OCI-LY1 (cell line): Measurements from ENCODE around the gene GCN1.

ENCODE experiments used
- H2AFZ ChIP-seq: fragments of 200-600 bp; sonication (generic), shearing (Covaris generic); 2 replicates; pipeline ENCODE4 v1.6.0; 2014; ENCODE audit warnings: antibody characterized with exemption, mild to moderate bottlenecking, low read length
- H3F3A ChIP-seq: fragments of 200-600 bp; sonication (generic), shearing (Covaris generic); 2 replicates; pipeline ENCODE4 v1.6.0; 2014; ENCODE audit warnings: mild to moderate bottlenecking, antibody characterized with exemption, low read length, moderate library complexity; ENCODE audit not compliant: insufficient read depth
- H3K27ac ChIP-seq: fragments of 200-600 bp; sonication (generic); 2 replicates; pipeline ENCODE4 v1.5.1; 2014; ENCODE audit warnings: low read length, mixed run types, mild to moderate bottlenecking, low read depth; ENCODE audit not compliant: poor library complexity, severe bottlenecking
- H3K27me3 ChIP-seq: fragments of 200-600 bp; sonication (generic); 2 replicates; pipeline ENCODE4 v1.6.0; 2014; ENCODE audit warnings: antibody characterized with exemption, mild to moderate bottlenecking, low read length, moderate library complexity; ENCODE audit not compliant: insufficient read depth
- H3K36me3 ChIP-seq: fragments of 200-600 bp; sonication (generic); 2 replicates; pipeline ENCODE4 v1.6.1; 2014; ENCODE audit warnings: mild to moderate bottlenecking, antibody characterized with exemption, low read length, moderate library complexity, mixed read lengths; ENCODE audit not compliant: insufficient read depth
- H3K4me1 ChIP-seq: fragments of 200-600 bp; sonication (generic); 2 replicates; pipeline ENCODE4 v1.5.1; 2014; ENCODE audit warnings: mild to moderate bottlenecking, low read length, moderate library complexity; ENCODE audit not compliant: insufficient read depth, severe bottlenecking
- H3K4me2 ChIP-seq: fragments of 200-600 bp; sonication (generic), shearing (Covaris generic); 2 replicates; pipeline ENCODE4 v1.6.1; 2014; ENCODE audit warnings: low read length
- H3K4me3 ChIP-seq: fragments of 200-600 bp; sonication (generic); 2 replicates; pipeline ENCODE4 v1.5.1; 2014; ENCODE audit warnings: low read length, low read depth, mild to moderate bottlenecking, mixed read lengths; ENCODE audit not compliant: poor library complexity, severe bottlenecking
- H3K79me2 ChIP-seq: fragments of 200-600 bp; shearing (Covaris generic); 2 replicates; pipeline ENCODE4 v1.6.1; 2016; ENCODE audit warnings: mixed run types, low read length, mixed read lengths; ENCODE audit not compliant: insufficient read depth
- H3K9ac ChIP-seq: fragments of 200-600 bp; sonication (generic), shearing (Covaris generic); 2 replicates; pipeline ENCODE4 v1.6.1; 2014; ENCODE audit warnings: mild to moderate bottlenecking, low read length, mixed read lengths
- H3K9me2 ChIP-seq: fragments of 200-600 bp; sonication (generic), shearing (Covaris generic); 2 replicates; pipeline ENCODE4 v1.6.1; 2014; ENCODE audit warnings: low read depth, mild to moderate bottlenecking, low read length, mixed read lengths
- H3K9me3 ChIP-seq: fragments of 200-600 bp; shearing (Covaris generic); 2 replicates; pipeline ENCODE4 v1.6.1; 2014; ENCODE audit warnings: low read length, mixed read lengths
- H4K20me1 ChIP-seq: fragments of 200-600 bp; sonication (generic), shearing (Covaris generic); 2 replicates; pipeline ENCODE4 v1.6.0; 2016; ENCODE audit warnings: mild to moderate bottlenecking, low read length; ENCODE audit not compliant: insufficient read depth
- EZH2 ChIP-seq: fragments of 200-600 bp; sonication (generic), shearing (Covaris generic); IDR thresholded peaks from 2 replicates; pipeline ENCODE4 v1.8.0; 2017; ENCODE audit warnings: borderline replicate concordance, mixed run types, mild to moderate bottlenecking, antibody characterized with exemption, low read length, moderate library complexity, mixed read lengths
- TF ChIP-seq, protein P1 (sequence below): fragments of 200-600 bp; sonication (generic), shearing (Covaris generic); IDR thresholded peaks from 2 replicates; pipeline ENCODE4 v1.5.1; 2017; ENCODE audit warnings: mild to moderate bottlenecking, antibody characterized with exemption, low read length, moderate library complexity, mixed read lengths

GCN1 gene

DNA sequence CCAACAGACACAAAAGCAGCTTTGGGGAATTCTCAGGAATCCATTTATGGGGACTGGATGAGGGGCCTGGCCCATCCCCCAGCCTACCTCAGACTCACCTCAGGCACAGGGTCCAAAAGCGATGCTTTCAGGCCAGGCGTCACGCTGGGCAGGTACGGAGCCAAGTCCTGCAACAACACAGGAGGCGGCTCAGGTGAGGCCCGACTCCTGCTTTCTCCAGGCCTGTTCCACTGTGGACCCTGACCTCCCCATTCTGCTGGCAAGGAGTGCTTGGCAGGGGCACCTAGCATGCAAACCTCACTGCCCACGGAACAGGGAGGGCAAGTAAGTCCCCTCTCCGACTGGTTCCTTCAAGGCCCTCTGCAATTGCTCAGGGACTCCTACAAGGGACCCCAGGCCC, 49.4 kb downstream of the GCN1 start:
- Histone ChIP-seq H3K4me3 (no peak overlapping the region), H2AFZ (no peak overlapping the region), H3K4me2 (no peak overlapping the region), H3K4me1 (no peaks in the 10 kb centered on the region), H3K9ac (no peak overlapping the region), H3K36me3 (peaks cover 94% of the 10 kb centered on the region), H3K9me3 (no peaks in the 10 kb centered on the region), H3F3A (no peaks in the 10 kb centered on the region), H3K27me3 (no peaks in the 10 kb centered on the region), H4K20me1 (no peaks in the 10 kb centered on the region), H3K9me2 (no peaks in the 10 kb centered on the region), H3K79me2 (no peaks in the 10 kb centered on the region), H3K27ac (no peak overlapping the region)
- TF ChIP-seq EZH2, result no peak
- TF ChIP-seq, protein P1, sequence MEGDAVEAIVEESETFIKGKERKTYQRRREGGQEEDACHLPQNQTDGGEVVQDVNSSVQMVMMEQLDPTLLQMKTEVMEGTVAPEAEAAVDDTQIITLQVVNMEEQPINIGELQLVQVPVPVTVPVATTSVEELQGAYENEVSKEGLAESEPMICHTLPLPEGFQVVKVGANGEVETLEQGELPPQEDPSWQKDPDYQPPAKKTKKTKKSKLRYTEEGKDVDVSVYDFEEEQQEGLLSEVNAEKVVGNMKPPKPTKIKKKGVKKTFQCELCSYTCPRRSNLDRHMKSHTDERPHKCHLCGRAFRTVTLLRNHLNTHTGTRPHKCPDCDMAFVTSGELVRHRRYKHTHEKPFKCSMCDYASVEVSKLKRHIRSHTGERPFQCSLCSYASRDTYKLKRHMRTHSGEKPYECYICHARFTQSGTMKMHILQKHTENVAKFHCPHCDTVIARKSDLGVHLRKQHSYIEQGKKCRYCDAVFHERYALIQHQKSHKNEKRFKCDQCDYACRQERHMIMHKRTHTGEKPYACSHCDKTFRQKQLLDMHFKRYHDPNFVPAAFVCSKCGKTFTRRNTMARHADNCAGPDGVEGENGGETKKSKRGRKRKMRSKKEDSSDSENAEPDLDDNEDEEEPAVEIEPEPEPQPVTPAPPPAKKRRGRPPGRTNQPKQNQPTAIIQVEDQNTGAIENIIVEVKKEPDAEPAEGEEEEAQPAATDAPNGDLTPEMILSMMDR, result no peak

DNA sequence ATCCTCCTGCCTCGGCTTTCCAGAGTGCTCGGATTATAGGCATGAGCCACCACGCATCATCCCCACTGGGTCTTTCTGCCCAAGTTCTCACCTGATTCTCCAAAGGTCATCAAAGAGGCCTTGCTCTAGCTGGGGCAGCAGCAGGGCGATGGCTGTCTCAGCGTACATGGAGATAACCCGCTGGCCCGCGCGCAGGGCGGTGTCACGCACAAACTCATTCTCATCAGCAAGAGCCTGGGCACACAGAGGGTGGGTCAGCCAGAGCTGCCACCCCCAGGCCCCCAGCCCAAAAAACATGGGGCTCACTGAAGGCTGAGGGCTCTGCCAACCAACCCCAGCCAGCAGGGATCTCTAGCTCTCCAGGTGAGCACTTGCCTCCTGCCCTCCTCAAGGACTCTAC, 50.3 kb downstream of the GCN1 start:
- no peaks in the 10 kb centered on the region for H3K9me3 ChIP-seq
- no peak overlapping the region for H3K27ac ChIP-seq
- H4K20me1 ChIP-seq, result no peaks in the 10 kb centered on the region
- peaks cover 95% of the 10 kb centered on the region for H3K36me3 ChIP-seq
- no peak for TF ChIP-seq EZH2
- TF ChIP-seq, protein P1, result no peak
- no peak overlapping the region for H3K9ac ChIP-seq
- no peak overlapping the region for H2AFZ ChIP-seq
- H3K4me2 ChIP-seq, result no peak overlapping the region
- H3K27me3 ChIP-seq, result no peaks in the 10 kb centered on the region
- no peaks in the 10 kb centered on the region for H3F3A ChIP-seq
- no peaks in the 10 kb centered on the region for H3K79me2 ChIP-seq
- H3K4me3 ChIP-seq, result no peak overlapping the region
- H3K4me1 ChIP-seq, result no peaks in the 10 kb centered on the region
- no peaks in the 10 kb centered on the region for H3K9me2 ChIP-seq

DNA sequence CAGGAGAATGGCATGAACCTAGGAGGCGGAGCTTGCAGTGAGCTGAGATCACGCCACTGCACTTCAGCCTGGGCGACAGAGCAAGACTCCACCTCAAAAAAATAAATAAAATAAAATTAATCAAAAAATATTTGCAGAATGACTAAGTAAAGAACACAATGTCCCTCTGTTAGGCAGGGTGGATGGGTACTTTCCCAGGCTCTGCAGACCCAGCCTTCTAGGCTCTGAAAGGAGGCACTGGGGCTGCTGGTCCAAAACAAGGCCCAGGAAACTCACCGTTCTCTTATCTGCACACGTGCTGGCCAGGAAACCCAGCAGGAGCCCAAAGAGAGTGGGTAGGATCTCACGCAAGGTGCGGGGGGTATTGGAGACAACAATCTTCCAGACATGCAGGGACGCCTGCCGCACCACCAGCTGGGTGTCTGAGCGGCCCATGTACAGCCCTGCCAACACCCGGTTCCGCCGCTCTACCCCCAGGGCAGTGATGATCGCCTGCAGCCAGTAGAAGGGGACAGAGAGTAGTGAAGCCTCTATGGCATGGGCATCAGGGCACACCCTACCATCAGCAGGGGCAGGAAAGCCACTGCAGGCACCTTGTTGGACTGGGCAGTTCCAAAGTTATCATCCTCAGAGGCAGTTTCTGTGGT, 52.2 kb downstream of the GCN1 start:
- no peaks in the 10 kb centered on the region for H4K20me1 ChIP-seq
- H3K79me2 ChIP-seq, result no peaks in the 10 kb centered on the region
- H3K9me3 ChIP-seq, result no peaks in the 10 kb centered on the region
- peaks cover 95% of the 10 kb centered on the region for H3K36me3 ChIP-seq
- no peaks in the 10 kb centered on the region for H3K4me1 ChIP-seq
- no peak overlapping the region for H3K4me2 ChIP-seq
- no peaks in the 10 kb centered on the region for H3K27me3 ChIP-seq
- no peak overlapping the region for H3K4me3 ChIP-seq
- no peak overlapping the region for H3K27ac ChIP-seq
- no peaks in the 10 kb centered on the region for H3K9me2 ChIP-seq
- H2AFZ ChIP-seq, result no peak overlapping the region
- H3K9ac ChIP-seq, result no peak overlapping the region
- no peaks in the 10 kb centered on the region for H3F3A ChIP-seq
- TF ChIP-seq EZH2, result no peak
- TF ChIP-seq, protein P1, result no peak
